NT2/D1 (cell line): ENCODE measurements around the gene GAB3.

ENCODE experiments used
- SUZ12 ChIP-seq: IDR thresholded peaks from 2 replicates; pipeline ENCODE4 v1.6.1; 2011; ENCODE audit not compliant: insufficient read length, insufficient read depth; ENCODE audit errors: extremely low read depth
- YY1 ChIP-seq: IDR thresholded peaks from 2 replicates; pipeline ENCODE4 v1.6.1; 2011; ENCODE audit not compliant: insufficient read length, insufficient read depth
- ZNF274 ChIP-seq: IDR thresholded peaks from 2 replicates; pipeline ENCODE4 v1.6.1; 2011; ENCODE audit warnings: mild to moderate bottlenecking, low read depth, low read length

DNA sequence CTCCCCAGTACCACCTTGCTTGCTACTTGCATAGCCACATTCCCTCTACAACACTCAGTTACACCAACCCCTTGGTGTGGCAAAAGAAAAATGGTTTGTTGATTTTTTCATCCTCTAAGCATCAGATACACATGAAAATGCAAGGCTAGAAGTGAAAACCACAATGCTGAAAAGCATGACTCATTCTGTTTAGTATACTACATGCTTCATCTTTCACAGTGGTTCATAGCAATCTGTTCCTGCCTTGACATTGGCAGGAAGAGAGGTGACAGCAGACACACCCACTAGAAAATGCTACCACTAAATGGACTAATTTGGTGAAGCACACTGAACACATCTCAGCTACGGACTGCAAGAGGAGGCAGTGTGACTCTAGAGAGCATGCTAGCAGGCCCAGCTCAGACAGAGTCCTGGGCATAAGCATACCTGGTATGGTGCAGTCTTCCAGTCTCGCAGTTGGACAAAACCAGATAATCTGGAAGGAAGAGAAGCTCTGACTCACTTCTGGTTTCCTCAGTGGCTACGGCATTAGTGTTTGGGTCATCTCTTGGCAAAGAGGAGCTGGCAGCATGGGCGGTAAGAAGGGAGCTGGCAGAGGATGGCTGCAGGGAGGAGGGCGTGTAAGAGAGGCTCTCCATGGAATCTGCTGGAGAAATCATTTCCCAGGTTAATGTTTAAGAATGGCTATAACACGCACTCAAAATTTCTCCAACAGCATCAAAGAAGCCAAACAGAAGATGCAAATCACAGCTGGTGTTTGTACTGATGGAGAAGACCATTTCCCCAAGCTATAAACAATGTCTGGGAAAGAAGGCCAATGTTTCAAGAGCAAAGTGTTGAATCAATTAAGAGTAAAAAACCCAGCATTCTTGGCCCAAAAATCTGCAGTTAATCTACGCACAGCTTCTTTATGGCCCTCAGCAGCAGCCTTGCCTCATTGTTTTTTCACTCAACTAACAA is 37.8 kb downstream of the GAB3 start:
- TF ChIP-seq ZNF274 (no peak), YY1 (no peak), SUZ12 (no peak)
